NCI-H510A treated with DMSO at 0.1 percent for 48 hours (cell line): ENCODE results near the gene UBE2V1.

Experiments used
- DNase-seq: peaks from one replicate; lab custom pipeline; 2025; lab: John Stamatoyannopoulos, UW

The UBE2V1 gene

GRCh38 chr20:50062006-50062838, 50.7 kb downstream of the UBE2V1 start:
- no peak for DNase-seq

- no peak for DNase-seq
These were observed 51.6 kb downstream of the UBE2V1 start for GRCh38 chr20:50061151-50062005.

GRCh38 chr20:50058662-50059402, 54.1 kb downstream of the UBE2V1 start:
- no peak for DNase-seq

DNA sequence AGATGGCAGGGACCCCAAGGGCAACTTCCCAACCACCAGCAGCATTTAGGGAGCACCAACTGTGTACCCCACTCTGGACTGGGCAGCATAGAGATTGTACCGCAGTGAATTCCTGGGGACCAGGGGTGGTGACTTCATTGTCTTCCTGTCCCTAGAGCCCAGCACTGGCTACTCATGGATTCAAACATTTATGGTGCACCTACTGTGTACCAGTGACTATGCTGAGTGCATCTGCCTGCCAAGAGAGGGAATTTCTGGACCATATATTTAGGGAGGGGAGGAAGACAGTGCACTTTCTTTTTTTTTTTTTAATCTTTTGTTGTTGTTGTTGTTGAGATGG, 55.3 kb downstream of the UBE2V1 start:
- DNase-seq: no peak

GRCh38 chr20:50056951-50057713, 55.8 kb downstream of the UBE2V1 start:
- DNase-seq: no peak

- no peak for DNase-seq
These were observed 56.5 kb downstream of the UBE2V1 start for GRCh38 chr20:50056408-50056926.

GRCh38 chr20:50055524-50056083, 57.3 kb downstream of the UBE2V1 start:
- DNase-seq: no peak

- DNase-seq: no peak
These were observed 58.1 kb downstream of the UBE2V1 start for GRCh38 chr20:50054626-50055511.

- no peak for DNase-seq
These were observed 58.8 kb downstream of the UBE2V1 start for GRCh38 chr20:50054231-50054547.

DNA sequence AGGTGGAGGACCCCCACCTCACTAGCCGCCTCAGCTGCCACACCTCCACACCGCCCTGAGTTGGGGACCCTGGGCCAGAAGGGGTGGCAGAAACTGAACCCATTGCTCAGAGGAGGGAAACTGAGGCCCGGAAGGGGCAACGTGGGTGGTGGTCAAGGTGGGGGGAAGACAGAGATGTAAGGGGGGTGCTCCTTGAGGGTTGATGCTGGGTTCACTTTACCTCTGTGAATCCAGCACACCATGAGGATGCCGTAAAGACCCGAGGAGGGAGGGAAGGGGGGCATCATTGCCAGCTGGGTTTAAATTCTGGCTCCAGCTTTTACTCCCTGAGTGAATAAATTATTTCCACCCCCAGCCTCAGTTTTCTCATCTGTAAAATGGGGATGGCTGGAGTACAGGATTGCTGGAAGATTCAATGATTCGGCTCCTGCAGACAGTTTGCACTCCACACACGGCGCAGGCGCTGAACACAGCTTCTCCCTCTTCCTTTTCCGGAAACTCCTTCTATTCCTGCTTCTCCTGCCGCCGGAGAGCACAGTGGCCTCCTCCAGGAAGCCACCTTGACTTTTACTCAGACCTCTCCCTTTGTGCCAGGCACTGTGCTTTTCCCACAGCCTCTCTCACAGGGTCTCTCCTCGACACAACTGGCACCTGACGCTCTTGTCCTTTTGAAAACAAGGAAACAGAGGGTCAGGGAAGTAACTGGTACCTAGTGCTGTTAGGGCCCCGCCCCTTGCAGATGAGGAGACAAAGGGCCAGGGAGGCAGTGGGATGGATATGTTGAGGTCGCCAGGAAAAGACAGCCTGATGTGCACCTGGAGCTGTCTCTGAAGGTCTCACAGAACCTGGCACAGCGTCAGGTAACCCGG, 59.4 kb downstream of the UBE2V1 start:
- DNase-seq: no peak

- DNase-seq: no peak
These were observed 60.2 kb downstream of the UBE2V1 start for GRCh38 chr20:50052550-50053361.

- no peak for DNase-seq
These were observed 62.2 kb downstream of the UBE2V1 start for GRCh38 chr20:50050660-50051308.

DNA sequence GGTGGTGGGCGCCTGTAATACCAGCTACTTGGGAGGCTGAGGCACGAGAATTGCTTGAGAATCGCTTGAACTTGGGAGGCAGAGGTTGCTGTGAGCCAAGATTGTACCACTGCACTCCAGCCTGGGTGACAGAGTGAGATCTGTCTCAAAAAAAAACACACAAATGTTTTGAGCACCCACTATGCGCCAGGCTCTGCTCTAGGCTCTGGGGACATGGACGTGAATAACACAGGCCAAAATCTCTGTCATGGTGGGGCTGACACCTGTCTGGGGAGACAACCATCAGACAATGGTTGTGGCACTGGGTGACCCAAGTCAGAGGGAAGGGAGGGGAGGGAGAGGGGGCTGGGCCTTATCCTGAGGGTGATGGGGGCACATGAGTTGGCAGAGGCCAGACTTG, 62.7 kb downstream of the UBE2V1 start:
- no peak for DNase-seq

DNA sequence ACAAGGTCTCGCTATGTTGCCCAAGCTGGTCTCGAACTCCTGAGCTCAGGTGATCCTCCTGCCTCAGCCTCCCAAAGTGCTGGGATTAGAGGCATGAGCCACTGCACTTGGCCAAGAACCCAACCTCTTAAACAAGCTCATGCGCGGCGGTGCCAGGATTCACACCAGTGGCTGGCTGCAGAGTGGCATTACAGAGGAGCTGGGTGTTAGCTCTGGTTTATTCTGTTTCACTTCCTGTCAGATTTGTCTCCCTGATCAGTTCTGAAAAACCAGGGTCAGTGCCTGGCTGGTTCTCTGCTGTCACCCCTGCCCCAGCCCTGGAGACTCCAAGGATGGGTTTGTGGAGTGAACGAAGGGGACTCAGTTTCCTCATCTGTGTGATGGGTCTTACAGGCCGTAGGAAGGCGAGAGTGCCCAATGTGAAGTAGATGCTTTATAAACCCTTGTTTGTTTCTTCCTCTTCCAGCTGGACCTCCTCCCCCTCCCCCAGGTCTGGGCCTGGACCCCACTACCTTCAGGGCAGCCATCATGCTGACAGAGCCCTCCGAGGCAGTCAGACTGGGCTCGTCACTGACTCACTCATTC, 63.4 kb downstream of the UBE2V1 start:
- no peak for DNase-seq

DNA sequence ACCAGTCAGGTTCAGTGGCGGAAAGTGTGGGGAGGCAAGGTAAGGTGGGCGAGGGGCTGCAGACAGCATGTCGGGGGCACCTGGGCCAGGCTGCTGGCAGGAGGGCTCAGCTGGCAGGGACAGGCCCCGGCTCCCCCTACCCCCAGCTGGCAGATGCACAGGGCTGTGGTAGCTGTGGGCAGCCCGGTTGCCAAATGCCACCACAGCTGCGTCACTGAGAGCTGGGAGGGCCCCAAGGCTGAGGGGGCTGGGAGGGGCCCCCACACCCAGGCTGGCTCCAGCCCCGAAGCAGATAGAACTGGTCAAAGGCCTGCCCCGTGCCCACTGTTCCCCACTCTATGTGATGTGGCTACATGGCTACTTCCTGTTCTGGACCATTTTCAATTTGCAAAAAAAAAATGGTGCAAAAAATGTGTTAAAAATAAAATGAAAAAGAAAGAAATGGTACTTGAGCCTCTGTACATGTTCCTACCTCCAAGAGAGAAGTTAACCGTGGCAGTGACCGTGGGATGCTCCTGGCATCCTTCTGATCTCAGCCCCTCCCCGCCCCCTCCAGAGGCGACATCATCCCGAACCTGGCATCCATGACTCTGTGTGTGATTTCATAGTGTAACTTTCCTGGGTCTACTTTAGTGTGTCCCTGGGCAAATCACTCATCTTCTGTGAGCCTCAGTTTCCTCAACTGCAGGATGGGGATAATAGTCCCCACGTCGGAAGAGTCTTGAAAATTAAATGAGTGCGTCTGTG, 64.4 kb downstream of the UBE2V1 start:
- DNase-seq: no peak

- no peak for DNase-seq
These were observed 68.5 kb downstream of the UBE2V1 start for GRCh38 chr20:50044353-50044960.
